Mesendoderm (in vitro differentiated cells): ENCODE measurements around the gene TAS2R41.

Experiments used
- DNase-seq: peaks from one replicate; pipeline ENCODE4 v3.0.0; 2013
- H2AK5ac ChIP-seq: 2 replicates; pipeline ENCODE4 v1.6.1; 2013; ENCODE audit warnings: low read length, inconsistent platforms
- H2BK120ac ChIP-seq: 2 replicates; pipeline ENCODE4 v1.6.1; 2013; ENCODE audit warnings: low read depth, mild to moderate bottlenecking, low read length, moderate library complexity, mixed read lengths
- H2BK15ac ChIP-seq: replicated peaks from 2 replicates; pipeline ENCODE4 v1.6.1; 2013; ENCODE audit warnings: low read depth, mild to moderate bottlenecking, moderate library complexity
- H2BK5ac ChIP-seq: 2 replicates; pipeline ENCODE4 v1.6.1; 2013; ENCODE audit warnings: low read length, inconsistent platforms
- H3K18ac ChIP-seq: 2 replicates; pipeline ENCODE4 v1.6.1; 2013; ENCODE audit warnings: mild to moderate bottlenecking, low read length, mixed read lengths
- H3K23ac ChIP-seq: one replicate; pipeline ENCODE4 v1.6.1; 2013; ENCODE audit warnings: low read length
- H3K27ac ChIP-seq: 2 replicates; pipeline ENCODE4 v1.5.1; 2013; ENCODE audit warnings: low read depth, mild to moderate bottlenecking, inconsistent platforms, low read length, moderate library complexity
- H3K27me3 ChIP-seq: 2 replicates; pipeline ENCODE4 v1.6.1; 2013; ENCODE audit warnings: low read length, control low read depth, mild to moderate bottlenecking, inconsistent platforms; ENCODE audit not compliant: insufficient read depth, poor library complexity
- H3K36me3 ChIP-seq: 2 replicates; pipeline ENCODE4 v1.6.1; 2013; ENCODE audit warnings: low read length, inconsistent platforms; ENCODE audit not compliant: control insufficient read depth, insufficient read depth
- H3K4ac ChIP-seq: one replicate; pipeline ENCODE4 v1.6.1; 2013; ENCODE audit warnings: low read depth, mild to moderate bottlenecking, low read length, moderate library complexity
- H3K4me1 ChIP-seq: 2 replicates; pipeline ENCODE4 v1.6.1; 2013; ENCODE audit warnings: low read depth, low read length, inconsistent platforms; ENCODE audit not compliant: control insufficient read depth
- H3K4me2 ChIP-seq: 2 replicates; pipeline ENCODE4 v1.6.1; 2013; ENCODE audit warnings: low read length
- H3K4me3 ChIP-seq: 2 replicates; pipeline ENCODE4 v1.5.1; 2013; ENCODE audit warnings: mild to moderate bottlenecking, low read length
- H3K56ac ChIP-seq: one replicate; pipeline ENCODE4 v1.6.1; 2013; ENCODE audit warnings: low read length
- H3K79me1 ChIP-seq: 2 replicates; pipeline ENCODE4 v1.6.1; 2013; ENCODE audit warnings: low read length, inconsistent platforms
- H3K79me2 ChIP-seq: 2 replicates; pipeline ENCODE4 v1.6.1; 2013; ENCODE audit warnings: mild to moderate bottlenecking, low read length; ENCODE audit not compliant: control insufficient read depth, insufficient read depth
- H3K9ac ChIP-seq: 2 replicates; pipeline ENCODE4 v1.6.1; 2013; ENCODE audit warnings: low read length, inconsistent platforms
- H4K5ac ChIP-seq: one replicate; pipeline ENCODE4 v1.6.1; 2013; ENCODE audit warnings: low read length
- H4K8ac ChIP-seq: one replicate; pipeline ENCODE4 v1.6.1; 2013; ENCODE audit warnings: low read depth, mild to moderate bottlenecking, control low read depth, low read length, moderate library complexity
- WGBS: extraction: QIAGEN DNeasy Blood & Tissue Kit; methylation state at CpG from one replicate; pipeline ENCODE4 v1.1.7; 2013; ENCODE audit warnings: low lambda C conversion rate, missing lambda C conversion rate; ENCODE audit not compliant: insufficient coverage; ENCODE audit errors: extremely low coverage; 5-methylcytosine and 5-hydroxymethylcytosine counted together

Gene TAS2R41

GRCh38 chr7:143510854-143511592 is 33.4 kb downstream of the TAS2R41 start:
- no peak overlapping the region for H2BK15ac ChIP-seq
- no CpG with 5 or more reads among the region's 65 CpGs for WGBS
- H3K4me1 ChIP-seq, result no peaks in the 10 kb centered on the region
- H3K27me3 ChIP-seq, result no peaks in the 10 kb centered on the region
- no peaks in the 10 kb centered on the region for H3K36me3 ChIP-seq
- no peak overlapping the region for H3K4ac ChIP-seq
- H3K27ac ChIP-seq, result no peak overlapping the region
- H3K18ac ChIP-seq, result no peak overlapping the region
- H3K9ac ChIP-seq, result no peak overlapping the region
- H4K5ac ChIP-seq, result no peak overlapping the region
- H4K8ac ChIP-seq, result no peak overlapping the region
- H3K23ac ChIP-seq, result no peak overlapping the region
- H3K79me1 ChIP-seq, result no peaks in the 10 kb centered on the region
- DNase-seq, result no peak
- no peaks in the 10 kb centered on the region for H3K79me2 ChIP-seq
- no peak overlapping the region for H3K4me3 ChIP-seq
- H3K56ac ChIP-seq, result no peak overlapping the region
- no peak overlapping the region for H3K4me2 ChIP-seq
- H2BK5ac ChIP-seq, result no peak overlapping the region
- H2BK120ac ChIP-seq, result no peak overlapping the region
- H2AK5ac ChIP-seq, result no peak overlapping the region

- H3K9ac ChIP-seq, result no peak overlapping the region
- no peak overlapping the region for H3K27ac ChIP-seq
- WGBS, result no CpG with 5 or more reads among the region's 23 CpGs
- H3K79me2 ChIP-seq, result no peaks in the 10 kb centered on the region
- no peaks in the 10 kb centered on the region for H3K4me1 ChIP-seq
- H2BK5ac ChIP-seq, result no peak overlapping the region
- H3K79me1 ChIP-seq, result no peaks in the 10 kb centered on the region
- H3K18ac ChIP-seq, result no peak overlapping the region
- no peak overlapping the region for H3K4me3 ChIP-seq
- no peak overlapping the region for H3K4me2 ChIP-seq
- H3K27me3 ChIP-seq, result no peaks in the 10 kb centered on the region
- no peak overlapping the region for H3K4ac ChIP-seq
- DNase-seq, result no peak
- no peak overlapping the region for H4K8ac ChIP-seq
- no peak overlapping the region for H3K23ac ChIP-seq
- no peak overlapping the region for H2BK15ac ChIP-seq
- H3K36me3 ChIP-seq, result no peaks in the 10 kb centered on the region
- H2AK5ac ChIP-seq, result no peak overlapping the region
- no peak overlapping the region for H4K5ac ChIP-seq
- no peak overlapping the region for H2BK120ac ChIP-seq
- no peak overlapping the region for H3K56ac ChIP-seq
These were observed 33.9 kb downstream of the TAS2R41 start for GRCh38 chr7:143511593-143512047.

- Histone ChIP-seq H3K4me1 (no peaks in the 10 kb centered on the region), H2BK15ac (no peak overlapping the region), H4K5ac (no peak overlapping the region), H3K4ac (no peak overlapping the region), H2AK5ac (no peak overlapping the region), H3K79me1 (no peaks in the 10 kb centered on the region), H3K56ac (no peak overlapping the region), H3K4me3 (no peak overlapping the region), H2BK120ac (no peak overlapping the region), H3K27me3 (no peaks in the 10 kb centered on the region), H3K18ac (no peak overlapping the region), H3K4me2 (no peak overlapping the region), H3K79me2 (no peaks in the 10 kb centered on the region), H3K27ac (no peak overlapping the region), H3K23ac (no peak overlapping the region), H3K36me3 (no peaks in the 10 kb centered on the region), H3K9ac (no peak overlapping the region), H2BK5ac (no peak overlapping the region), H4K8ac (no peak overlapping the region)
- DNase-seq, result no peak
- no CpG with 5 or more reads among the region's 8 CpGs for WGBS
These were observed 35.0 kb downstream of the TAS2R41 start for GRCh38 chr7:143512488-143513340.

GRCh38 chr7:143514487-143514886 is 36.8 kb downstream of the TAS2R41 start:
- Histone ChIP-seq H3K18ac (no peak overlapping the region), H3K9ac (no peak overlapping the region), H3K27me3 (no peaks in the 10 kb centered on the region), H3K23ac (no peak overlapping the region), H2BK120ac (no peak overlapping the region), H3K27ac (no peak overlapping the region), H3K4me2 (no peak overlapping the region), H3K79me1 (no peaks in the 10 kb centered on the region), H4K5ac (no peak overlapping the region), H2AK5ac (no peak overlapping the region), H2BK15ac (no peak overlapping the region), H2BK5ac (no peak overlapping the region), H3K79me2 (no peaks in the 10 kb centered on the region), H3K4me3 (no peak overlapping the region), H4K8ac (no peak overlapping the region), H3K4ac (no peak overlapping the region), H3K56ac (no peak overlapping the region), H3K4me1 (no peaks in the 10 kb centered on the region), H3K36me3 (no peaks in the 10 kb centered on the region)
- no peak for DNase-seq
- WGBS, result no CpG with 5 or more reads among the region's 2 CpGs

GRCh38 chr7:143514995-143515735 is 37.5 kb downstream of the TAS2R41 start:
- no peak overlapping the region for H4K5ac ChIP-seq
- H3K56ac ChIP-seq, result no peak overlapping the region
- no peak overlapping the region for H3K9ac ChIP-seq
- H3K27me3 ChIP-seq, result no peaks in the 10 kb centered on the region
- no peak overlapping the region for H2BK120ac ChIP-seq
- no peaks in the 10 kb centered on the region for H3K79me1 ChIP-seq
- H3K27ac ChIP-seq, result no peak overlapping the region
- no peak overlapping the region for H3K4me3 ChIP-seq
- no CpG with 5 or more reads among the region's 3 CpGs for WGBS
- no peak overlapping the region for H2AK5ac ChIP-seq
- H4K8ac ChIP-seq, result no peak overlapping the region
- no peak overlapping the region for H3K4me2 ChIP-seq
- no peaks in the 10 kb centered on the region for H3K36me3 ChIP-seq
- no peaks in the 10 kb centered on the region for H3K4me1 ChIP-seq
- DNase-seq, result no peak
- H3K4ac ChIP-seq, result no peak overlapping the region
- H3K23ac ChIP-seq, result no peak overlapping the region
- H2BK5ac ChIP-seq, result no peak overlapping the region
- H2BK15ac ChIP-seq, result no peak overlapping the region
- no peaks in the 10 kb centered on the region for H3K79me2 ChIP-seq
- H3K18ac ChIP-seq, result no peak overlapping the region
